ENCODE data around the gene FCGR3B. TPM values are rescaled to one million over a fixed set of nuclear protein-coding genes. Genes with fewer than 3 reads are reported as not detected.
"Not testable (repeated sequence)": the region's sequence is repeated elsewhere in the genome, so short reads cannot be mapped to it uniquely, and the experiment has no call there.

FCGR3B gene
- total and polyA plus RNA-seq, 2 donors: 0.67 to 1.2 TPM

GRCh38 chr1:161605762-161606540, 25.0 kb downstream of the FCGR3B start:
- H3K36me3 ChIP-seq (ENCODE audit: insufficient read depth); H3K4me1 ChIP-seq (ENCODE audit: insufficient read depth); DNase-seq (ENCODE audit: extremely low spot score); H3K27ac ChIP-seq (ENCODE audit: low read depth); H3K4me3 ChIP-seq (ENCODE audit: low read depth, low read length): not testable (repeated sequence)
- 26% methylated on average over 54 of the region's 78 CpGs for WGBS

- not testable (repeated sequence) for H3K36me3 ChIP-seq (ENCODE audit: insufficient read depth); H3K4me3 ChIP-seq (ENCODE audit: low read depth, low read length); H3K4me1 ChIP-seq (ENCODE audit: insufficient read depth); DNase-seq (ENCODE audit: extremely low spot score); H3K27ac ChIP-seq (ENCODE audit: low read depth)
- 95% methylated on average over 12 of the region's 12 CpGs for WGBS
Observed at GRCh38 chr1:161605024-161605423, 26.0 kb downstream of the FCGR3B start.

- not testable (repeated sequence) for H3K27ac ChIP-seq (ENCODE audit: low read depth); H3K36me3 ChIP-seq (ENCODE audit: insufficient read depth); H3K4me3 ChIP-seq (ENCODE audit: low read depth, low read length); H3K4me1 ChIP-seq (ENCODE audit: insufficient read depth); DNase-seq (ENCODE audit: extremely low spot score)
- 82% methylated on average over 3 of the region's 3 CpGs for WGBS
Observed at GRCh38 chr1:161597077-161597476, 33.9 kb downstream of the FCGR3B start.

- not testable (repeated sequence) for H3K36me3 ChIP-seq (ENCODE audit: insufficient read depth); H3K4me3 ChIP-seq (ENCODE audit: low read depth, low read length); H3K27ac ChIP-seq (ENCODE audit: low read depth); H3K4me1 ChIP-seq (ENCODE audit: insufficient read depth); DNase-seq (ENCODE audit: extremely low spot score)
- 42% methylated on average over 2 of the region's 2 CpGs for WGBS
Observed at GRCh38 chr1:161595583-161595982, 35.4 kb downstream of the FCGR3B start.

- not testable (repeated sequence) for H3K4me3 ChIP-seq (ENCODE audit: low read depth, low read length); H3K36me3 ChIP-seq (ENCODE audit: insufficient read depth); H3K27ac ChIP-seq (ENCODE audit: low read depth); DNase-seq (ENCODE audit: extremely low spot score); H3K4me1 ChIP-seq (ENCODE audit: insufficient read depth)
- WGBS: 71% methylated on average over 2 of the region's 2 CpGs
Observed at GRCh38 chr1:161595173-161595572, 35.8 kb downstream of the FCGR3B start.

GRCh38 chr1:161594269-161594984, 36.5 kb downstream of the FCGR3B start:
- H3K4me3 ChIP-seq (ENCODE audit: low read depth, low read length); H3K27ac ChIP-seq (ENCODE audit: low read depth); H3K36me3 ChIP-seq (ENCODE audit: insufficient read depth); DNase-seq (ENCODE audit: extremely low spot score); H3K4me1 ChIP-seq (ENCODE audit: insufficient read depth): not testable (repeated sequence)
- WGBS: 56% methylated on average over 4 of the region's 4 CpGs

GRCh38 chr1:161593092-161593755, 37.8 kb downstream of the FCGR3B start:
- H3K4me1 ChIP-seq (ENCODE audit: insufficient read depth); H3K27ac ChIP-seq (ENCODE audit: low read depth); H3K36me3 ChIP-seq (ENCODE audit: insufficient read depth); H3K4me3 ChIP-seq (ENCODE audit: low read depth, low read length); DNase-seq (ENCODE audit: extremely low spot score): not testable (repeated sequence)
- 74% methylated on average over 11 of the region's 11 CpGs for WGBS

- not testable (repeated sequence) for H3K4me3 ChIP-seq (ENCODE audit: low read depth, low read length); H3K27ac ChIP-seq (ENCODE audit: low read depth); H3K36me3 ChIP-seq (ENCODE audit: insufficient read depth); DNase-seq (ENCODE audit: extremely low spot score); H3K4me1 ChIP-seq (ENCODE audit: insufficient read depth)
- 31% methylated on average over 2 of the region's 3 CpGs for WGBS
Observed at GRCh38 chr1:161592586-161592985, 38.4 kb downstream of the FCGR3B start.

GRCh38 chr1:161589920-161590319, 41.1 kb downstream of the FCGR3B start:
- not testable (repeated sequence) for H3K36me3 ChIP-seq (ENCODE audit: insufficient read depth); H3K27ac ChIP-seq (ENCODE audit: low read depth); DNase-seq (ENCODE audit: extremely low spot score); H3K4me3 ChIP-seq (ENCODE audit: low read depth, low read length); H3K4me1 ChIP-seq (ENCODE audit: insufficient read depth)
- 39% methylated on average over 1 of the region's 6 CpGs for WGBS

- not testable (repeated sequence) for H3K4me1 ChIP-seq (ENCODE audit: insufficient read depth); H3K27ac ChIP-seq (ENCODE audit: low read depth); DNase-seq (ENCODE audit: extremely low spot score); H3K4me3 ChIP-seq (ENCODE audit: low read depth, low read length); H3K36me3 ChIP-seq (ENCODE audit: insufficient read depth)
- WGBS: 74% methylated on average over 8 of the region's 8 CpGs
Observed at GRCh38 chr1:161589365-161589764, 41.6 kb downstream of the FCGR3B start.

- not testable (repeated sequence) for DNase-seq (ENCODE audit: extremely low spot score); H3K27ac ChIP-seq (ENCODE audit: low read depth)
Observed at GRCh38 chr1:161588596-161588995, 42.4 kb downstream of the FCGR3B start.

GRCh38 chr1:161582882-161583281, 48.1 kb downstream of the FCGR3B start:
- not testable (repeated sequence) for DNase-seq (ENCODE audit: extremely low spot score)
- no CpG with 5 or more reads among the region's 4 CpGs for WGBS

More at GRCh38 chr1:161588596-161588995, 42.4 kb downstream of the FCGR3B start:
- not testable (repeated sequence) for H3K36me3 ChIP-seq (ENCODE audit: insufficient read depth); H3K4me3 ChIP-seq (ENCODE audit: low read depth, low read length); H3K4me1 ChIP-seq (ENCODE audit: insufficient read depth)
- WGBS: no CpG with 5 or more reads among the region's 6 CpGs

GRCh38 chr1:161580879-161581537, 50.0 kb downstream of the FCGR3B start:
- DNase-seq (ENCODE audit: extremely low spot score); H3K4me1 ChIP-seq (ENCODE audit: insufficient read depth); H3K4me3 ChIP-seq (ENCODE audit: low read depth, low read length); H3K27ac ChIP-seq (ENCODE audit: low read depth); H3K36me3 ChIP-seq (ENCODE audit: insufficient read depth): not testable (repeated sequence)
- whole genome bisulfite sequencing: no CpG with 5 or more reads among the region's 4 CpGs

More at GRCh38 chr1:161582882-161583281, 48.1 kb downstream of the FCGR3B start:
- H3K4me3 ChIP-seq (ENCODE audit: low read depth, low read length); H3K4me1 ChIP-seq (ENCODE audit: insufficient read depth); H3K27ac ChIP-seq (ENCODE audit: low read depth); H3K36me3 ChIP-seq (ENCODE audit: insufficient read depth): not testable (repeated sequence)

Measured in urinary bladder (tissue), 4 donors.